ENCODE data around the gene PLCH1. TPM values are rescaled to one million over a fixed set of nuclear protein-coding genes. Genes with fewer than 3 reads are reported as not detected.

Gene PLCH1
- total and polyA plus RNA-seq, 3 donors from 2014 or later = 23.2 to 32.1 (median 29.3) TPM

DNA sequence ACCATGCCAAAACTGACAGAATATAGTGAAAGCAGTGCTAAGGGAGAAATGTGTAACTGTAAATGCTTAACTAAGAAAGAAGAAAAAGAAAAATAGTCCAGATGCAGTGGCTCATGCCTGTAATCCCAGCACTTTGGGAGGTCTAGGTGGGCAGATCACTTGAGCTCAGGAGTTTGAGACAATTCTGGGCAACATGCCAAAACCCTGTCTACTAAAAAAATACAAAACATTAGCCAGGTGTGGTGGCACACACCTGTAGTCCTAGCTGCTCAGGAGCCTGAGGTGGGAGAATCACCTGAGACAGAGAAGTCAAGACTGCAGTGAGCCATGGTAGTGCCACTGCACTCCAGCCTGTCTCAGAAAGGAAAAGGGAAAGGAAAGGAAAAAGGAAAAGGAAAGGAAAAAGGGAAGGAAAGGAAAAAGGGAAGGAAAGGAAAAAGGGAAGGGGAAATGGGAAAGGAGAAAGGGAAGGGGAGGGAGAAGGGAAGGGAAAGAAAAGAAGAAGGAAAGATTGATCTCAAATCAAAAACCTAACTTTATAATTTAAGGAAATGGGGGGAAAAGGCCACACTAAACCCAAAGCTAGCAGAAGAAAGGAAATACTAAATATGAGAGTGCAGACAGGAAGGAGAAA, 40.9 kb upstream of the PLCH1 start:
- Histone ChIP-seq H3K4me3 (no peak overlapping the region), H3K9me3 (no peaks in the 10 kb centered on the region), H3K27ac (no peak overlapping the region), H3K27me3 (no peaks in the 10 kb centered on the region), H3K36me3 (ENCODE audit: low read depth, missing control alignments) (no peaks in the 10 kb centered on the region), H3K4me1 (no peaks in the 10 kb centered on the region)
- no peak for TF ChIP-seq POLR2A (IDR thresholded peaks at IDR 0.05)
- intact Hi-C loops (cut with DNase I; ENCODE audit: low total_unique reads) = no loop called here
- no peak for DNase-seq

- no peaks in the 10 kb centered on the region for H3K27me3 ChIP-seq
- WGBS, 2 donors = 96 to 97% methylated on average over 1 of the region's 1 CpG
- no peak overlapping the region for H3K4me3 ChIP-seq
- no peak for DNase-seq
- intact Hi-C loops (cut with DNase I; ENCODE audit: low total_unique reads) = no loop called here
- H3K9me3 ChIP-seq = no peaks in the 10 kb centered on the region
- H3K4me1 ChIP-seq = no peaks in the 10 kb centered on the region
- TF ChIP-seq CTCF (IDR thresholded peaks at IDR 0.05) (no peak), POLR2A (IDR thresholded peaks at IDR 0.05) (no peak)
- no peak overlapping the region for H3K27ac ChIP-seq
- H3K36me3 ChIP-seq (ENCODE audit: low read depth, missing control alignments) = no peaks in the 10 kb centered on the region
These were observed 37.6 kb upstream of the PLCH1 start for GRCh38 chr3:155782390-155782953.

DNA sequence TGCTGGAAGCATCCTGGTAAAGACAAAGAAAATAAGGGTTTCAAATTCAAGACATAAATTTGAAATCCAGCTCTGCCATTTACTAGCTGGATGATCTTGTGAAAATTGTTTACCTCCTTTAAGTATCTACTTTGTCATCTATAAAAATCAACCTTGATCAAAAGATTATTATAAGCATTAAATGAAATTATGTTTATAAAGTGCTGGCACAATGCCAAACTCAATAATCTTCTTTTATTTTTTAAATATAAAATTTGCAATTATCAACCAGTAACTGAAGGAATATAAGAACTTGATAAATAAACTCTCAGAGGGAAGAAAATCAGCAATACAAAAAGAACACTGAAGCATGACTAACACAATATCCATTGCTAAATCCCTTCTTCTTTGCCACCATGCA, 35.4 kb upstream of the PLCH1 start:
- Histone ChIP-seq H3K4me3 (no peak overlapping the region), H3K9me3 (no peaks in the 10 kb centered on the region), H3K27ac (no peak overlapping the region), H3K4me1 (no peaks in the 10 kb centered on the region), H3K27me3 (no peaks in the 10 kb centered on the region), H3K36me3 (ENCODE audit: low read depth, missing control alignments) (no peaks in the 10 kb centered on the region)
- TF ChIP-seq POLR2A (IDR thresholded peaks at IDR 0.05) (no peak), CTCF (IDR thresholded peaks at IDR 0.05) (no peak)
- no peak for DNase-seq
- intact Hi-C loops (cut with DNase I; ENCODE audit: low total_unique reads) = no loop called here

DNA sequence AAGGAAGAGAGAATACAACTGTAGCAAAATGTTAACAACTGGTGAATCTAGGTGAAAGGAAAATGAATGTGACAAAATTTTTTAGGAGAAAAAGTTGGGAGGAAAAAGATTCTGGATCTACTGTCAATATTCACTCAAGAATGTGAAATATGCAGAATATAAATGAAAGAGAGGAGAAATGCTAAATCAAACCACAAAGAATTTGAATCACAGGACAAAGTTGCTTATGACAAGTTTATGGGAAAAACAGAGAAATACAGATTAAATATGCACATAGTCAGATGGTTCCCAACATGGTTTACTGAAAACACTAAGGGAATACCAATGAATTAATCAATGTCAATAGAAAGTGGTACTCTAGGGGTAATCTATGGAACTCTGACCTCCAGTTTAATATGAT, 33.6 kb upstream of the PLCH1 start:
- TF ChIP-seq CTCF (IDR thresholded peaks at IDR 0.05) = no peak
- TF ChIP-seq POLR2A (IDR thresholded peaks at IDR 0.05) = no peak
- H3K4me1 ChIP-seq = no peaks in the 10 kb centered on the region
- H3K4me3 ChIP-seq = no peak overlapping the region
- intact Hi-C loops (cut with DNase I; ENCODE audit: low total_unique reads) = no loop called here
- H3K27me3 ChIP-seq = no peaks in the 10 kb centered on the region
- no peaks in the 10 kb centered on the region for H3K9me3 ChIP-seq
- H3K27ac ChIP-seq = no peak overlapping the region
- DNase-seq = no peak
- no peaks in the 10 kb centered on the region for H3K36me3 ChIP-seq (ENCODE audit: low read depth, missing control alignments)

DNA sequence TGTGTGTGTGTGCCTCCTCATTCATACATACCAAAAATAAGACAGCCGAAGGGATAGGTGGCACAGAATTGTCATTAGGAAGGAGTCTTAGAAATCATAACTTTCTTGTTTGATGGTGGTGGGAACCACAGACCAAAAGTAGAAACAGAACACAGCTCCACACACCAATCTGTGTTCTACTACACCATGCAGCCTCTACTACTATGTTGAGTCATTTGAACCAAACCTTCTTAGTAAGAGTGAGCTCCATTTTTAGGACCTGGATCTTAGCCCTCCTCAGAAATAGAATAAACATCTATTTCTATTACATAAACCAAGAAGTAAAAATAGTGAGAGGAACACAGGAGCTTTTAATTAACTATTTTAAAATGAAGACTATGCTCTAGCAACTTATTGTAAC, 27.9 kb upstream of the PLCH1 start:
- no peaks in the 10 kb centered on the region for H3K9me3 ChIP-seq
- H3K27ac ChIP-seq = no peak overlapping the region
- TF ChIP-seq POLR2A (IDR thresholded peaks at IDR 0.05) (no peak), CTCF (IDR thresholded peaks at IDR 0.05) (no peak)
- intact Hi-C loops (cut with DNase I; ENCODE audit: low total_unique reads) = no loop called here
- H3K36me3 ChIP-seq (ENCODE audit: low read depth, missing control alignments) = no peaks in the 10 kb centered on the region
- 89 to 100% methylated on average over 1 of the region's 1 CpG for WGBS, 2 donors
- H3K27me3 ChIP-seq = no peaks in the 10 kb centered on the region
- H3K4me1 ChIP-seq = no peaks in the 10 kb centered on the region
- no peak for DNase-seq
- H3K4me3 ChIP-seq = no peak overlapping the region
